ENCODE results near the gene ADARB2. TPM values are rescaled to one million over a fixed set of nuclear protein-coding genes. Genes with fewer than 3 reads are reported as not detected.

ADARB2 gene
- total RNA-seq, 1 donor from 2014 or later = under 0.01 TPM

- H3K9me3 ChIP-seq (ENCODE audit: control insufficient read depth in 3 of 3, low read length in 3 of 3) = peaks cover 0 to 6% (median 0%) of the 10 kb centered on the region in 3 donors
- H3K27me3 ChIP-seq (ENCODE audit: control insufficient read depth in 3 of 3, insufficient read depth in 3 of 3, low read length in 3 of 3) = peaks cover 3 to 14% (median 5%) of the 10 kb centered on the region in 3 donors
- H3K4me1 ChIP-seq (ENCODE audit: control insufficient read depth in 3 of 3, insufficient read depth in 3 of 3, low read length in 3 of 3) = no peaks in the 10 kb centered on the region
- H3K27ac ChIP-seq (ENCODE audit: low read depth, low read length) = no peak overlapping the region
- H3K36me3 ChIP-seq (ENCODE audit: control insufficient read depth in 3 of 3, insufficient read depth in 3 of 3, low read length in 3 of 3) = no peaks in the 10 kb centered on the region
- H3K4me3 ChIP-seq (ENCODE audit: low read length in 3 of 3) = no peak overlapping the region
- H3K9ac ChIP-seq (ENCODE audit: low read depth in 1 of 3, low read length in 3 of 3) = no peak overlapping the region
Measured at GRCh38 chr10:1635340-1635739, 102.0 kb downstream of the ADARB2 start.

- Histone ChIP-seq H3K4me3 (ENCODE audit: low read length in 3 of 3) (no peak overlapping the region), H3K36me3 (ENCODE audit: control insufficient read depth in 3 of 3, insufficient read depth in 3 of 3, low read length in 3 of 3) (no peaks in the 10 kb centered on the region), H3K9ac (ENCODE audit: low read depth in 1 of 3, low read length in 3 of 3) (no peak overlapping the region), H3K9me3 (ENCODE audit: control insufficient read depth in 3 of 3, low read length in 3 of 3) (peaks cover 0 to 6% (median 0%) of the 10 kb centered on the region in 3 donors), H3K4me1 (ENCODE audit: control insufficient read depth in 3 of 3, insufficient read depth in 3 of 3, low read length in 3 of 3) (no peaks in the 10 kb centered on the region), H3K27ac (ENCODE audit: low read depth, low read length) (no peak overlapping the region), H3K27me3 (ENCODE audit: control insufficient read depth in 3 of 3, insufficient read depth in 3 of 3, low read length in 3 of 3) (peaks cover 3 to 14% (median 5%) of the 10 kb centered on the region in 3 donors)
Measured at GRCh38 chr10:1634239-1634638, 103.1 kb downstream of the ADARB2 start.

- Histone ChIP-seq H3K4me1 (ENCODE audit: control insufficient read depth in 3 of 3, insufficient read depth in 3 of 3, low read length in 3 of 3) (no peaks in the 10 kb centered on the region), H3K9me3 (ENCODE audit: control insufficient read depth in 3 of 3, low read length in 3 of 3) (peaks cover 0 to 6% (median 0%) of the 10 kb centered on the region in 3 donors), H3K27ac (ENCODE audit: low read depth, low read length) (no peak overlapping the region), H3K27me3 (ENCODE audit: control insufficient read depth in 3 of 3, insufficient read depth in 3 of 3, low read length in 3 of 3) (peaks cover 3 to 14% (median 5%) of the 10 kb centered on the region in 3 donors), H3K9ac (ENCODE audit: low read depth in 1 of 3, low read length in 3 of 3) (no peak overlapping the region), H3K4me3 (ENCODE audit: low read length in 3 of 3) (no peak overlapping the region), H3K36me3 (ENCODE audit: control insufficient read depth in 3 of 3, insufficient read depth in 3 of 3, low read length in 3 of 3) (no peaks in the 10 kb centered on the region)
Measured at GRCh38 chr10:1633783-1634182, 103.5 kb downstream of the ADARB2 start.

- no peaks in the 10 kb centered on the region for H3K4me1 ChIP-seq (ENCODE audit: control insufficient read depth in 3 of 3, insufficient read depth in 3 of 3, low read length in 3 of 3)
- no peak overlapping the region for H3K9ac ChIP-seq (ENCODE audit: low read depth in 1 of 3, low read length in 3 of 3)
- H3K9me3 ChIP-seq (ENCODE audit: control insufficient read depth in 3 of 3, low read length in 3 of 3) = peaks cover 0 to 6% (median 0%) of the 10 kb centered on the region in 3 donors
- no peak overlapping the region for H3K27ac ChIP-seq (ENCODE audit: low read depth, low read length)
- H3K36me3 ChIP-seq (ENCODE audit: control insufficient read depth in 3 of 3, insufficient read depth in 3 of 3, low read length in 3 of 3) = no peaks in the 10 kb centered on the region
- H3K27me3 ChIP-seq (ENCODE audit: control insufficient read depth in 3 of 3, insufficient read depth in 3 of 3, low read length in 3 of 3) = peaks cover 3 to 14% (median 5%) of the 10 kb centered on the region in 3 donors
- no peak overlapping the region for H3K4me3 ChIP-seq (ENCODE audit: low read length in 3 of 3)
Measured at GRCh38 chr10:1632596-1632995, 104.7 kb downstream of the ADARB2 start.

GRCh38 chr10:1632141-1632540 is 105.2 kb downstream of the ADARB2 start:
- H3K9ac ChIP-seq (ENCODE audit: low read depth in 1 of 3, low read length in 3 of 3) = no peak overlapping the region
- no peaks in the 10 kb centered on the region for H3K4me1 ChIP-seq (ENCODE audit: control insufficient read depth in 3 of 3, insufficient read depth in 3 of 3, low read length in 3 of 3)
- H3K4me3 ChIP-seq (ENCODE audit: low read length in 3 of 3) = no peak overlapping the region
- peaks cover 3 to 14% (median 5%) of the 10 kb centered on the region in 3 donors for H3K27me3 ChIP-seq (ENCODE audit: control insufficient read depth in 3 of 3, insufficient read depth in 3 of 3, low read length in 3 of 3)
- no peak overlapping the region for H3K27ac ChIP-seq (ENCODE audit: low read depth, low read length)
- H3K9me3 ChIP-seq (ENCODE audit: control insufficient read depth in 3 of 3, low read length in 3 of 3) = peaks cover 0 to 6% (median 0%) of the 10 kb centered on the region in 3 donors
- no peaks in the 10 kb centered on the region for H3K36me3 ChIP-seq (ENCODE audit: control insufficient read depth in 3 of 3, insufficient read depth in 3 of 3, low read length in 3 of 3)

GRCh38 chr10:1631282-1631681 is 106.0 kb downstream of the ADARB2 start:
- no peaks in the 10 kb centered on the region for H3K36me3 ChIP-seq (ENCODE audit: control insufficient read depth in 3 of 3, insufficient read depth in 3 of 3, low read length in 3 of 3)
- H3K4me3 ChIP-seq (ENCODE audit: low read length in 3 of 3) = no peak overlapping the region
- H3K9me3 ChIP-seq (ENCODE audit: control insufficient read depth in 3 of 3, low read length in 3 of 3) = peaks cover 0 to 6% (median 0%) of the 10 kb centered on the region in 3 donors
- peaks cover 3 to 14% (median 5%) of the 10 kb centered on the region in 3 donors for H3K27me3 ChIP-seq (ENCODE audit: control insufficient read depth in 3 of 3, insufficient read depth in 3 of 3, low read length in 3 of 3)
- no peaks in the 10 kb centered on the region for H3K4me1 ChIP-seq (ENCODE audit: control insufficient read depth in 3 of 3, insufficient read depth in 3 of 3, low read length in 3 of 3)
- no peak overlapping the region for H3K9ac ChIP-seq (ENCODE audit: low read depth in 1 of 3, low read length in 3 of 3)
- H3K27ac ChIP-seq (ENCODE audit: low read depth, low read length) = no peak overlapping the region

GRCh38 chr10:1630304-1630703 is 107.0 kb downstream of the ADARB2 start:
- no peak overlapping the region for H3K4me3 ChIP-seq (ENCODE audit: low read length in 3 of 3)
- H3K36me3 ChIP-seq (ENCODE audit: control insufficient read depth in 3 of 3, insufficient read depth in 3 of 3, low read length in 3 of 3) = no peaks in the 10 kb centered on the region
- H3K9ac ChIP-seq (ENCODE audit: low read depth in 1 of 3, low read length in 3 of 3) = no peak overlapping the region
- peaks cover under 1 to 14% (median 3%) of the 10 kb centered on the region in 3 donors for H3K27me3 ChIP-seq (ENCODE audit: control insufficient read depth in 3 of 3, insufficient read depth in 3 of 3, low read length in 3 of 3)
- peaks cover 0 to 6% (median 0%) of the 10 kb centered on the region in 3 donors for H3K9me3 ChIP-seq (ENCODE audit: control insufficient read depth in 3 of 3, low read length in 3 of 3)
- H3K4me1 ChIP-seq (ENCODE audit: control insufficient read depth in 3 of 3, insufficient read depth in 3 of 3, low read length in 3 of 3) = no peaks in the 10 kb centered on the region
- H3K27ac ChIP-seq (ENCODE audit: low read depth, low read length) = no peak overlapping the region

- Histone ChIP-seq H3K27ac (ENCODE audit: low read depth, low read length) (no peak overlapping the region), H3K4me1 (ENCODE audit: control insufficient read depth in 3 of 3, insufficient read depth in 3 of 3, low read length in 3 of 3) (no peaks in the 10 kb centered on the region), H3K9me3 (ENCODE audit: control insufficient read depth in 3 of 3, low read length in 3 of 3) (peaks cover 0 to 6% (median 0%) of the 10 kb centered on the region in 3 donors), H3K36me3 (ENCODE audit: control insufficient read depth in 3 of 3, insufficient read depth in 3 of 3, low read length in 3 of 3) (no peaks in the 10 kb centered on the region), H3K4me3 (ENCODE audit: low read length in 3 of 3) (no peak overlapping the region), H3K9ac (ENCODE audit: low read depth in 1 of 3, low read length in 3 of 3) (no peak overlapping the region), H3K27me3 (ENCODE audit: control insufficient read depth in 3 of 3, insufficient read depth in 3 of 3, low read length in 3 of 3) (peaks cover 3 to 14% (median 3%) of the 10 kb centered on the region in 3 donors)
Measured at GRCh38 chr10:1629326-1630198, 107.8 kb downstream of the ADARB2 start.

- Histone ChIP-seq H3K4me3 (ENCODE audit: low read length in 3 of 3) (no peak overlapping the region), H3K27me3 (ENCODE audit: control insufficient read depth in 3 of 3, insufficient read depth in 3 of 3, low read length in 3 of 3) (peaks cover 3 to 11% (median 7%) of the 10 kb centered on the region in 3 donors), H3K9me3 (ENCODE audit: control insufficient read depth in 3 of 3, low read length in 3 of 3) (peaks cover 0 to 8% (median 0%) of the 10 kb centered on the region in 3 donors), H3K9ac (ENCODE audit: low read depth in 1 of 3, low read length in 3 of 3) (no peak overlapping the region), H3K27ac (ENCODE audit: low read depth, low read length) (no peak overlapping the region), H3K36me3 (ENCODE audit: control insufficient read depth in 3 of 3, insufficient read depth in 3 of 3, low read length in 3 of 3) (no peaks in the 10 kb centered on the region), H3K4me1 (ENCODE audit: control insufficient read depth in 3 of 3, insufficient read depth in 3 of 3, low read length in 3 of 3) (no peaks in the 10 kb centered on the region)
Measured at GRCh38 chr10:1628757-1629156, 108.6 kb downstream of the ADARB2 start.

- no peak overlapping the region for H3K27ac ChIP-seq (ENCODE audit: low read depth, low read length)
- H3K9ac ChIP-seq (ENCODE audit: low read depth in 1 of 3, low read length in 3 of 3) = no peak overlapping the region
- H3K4me1 ChIP-seq (ENCODE audit: control insufficient read depth in 3 of 3, insufficient read depth in 3 of 3, low read length in 3 of 3) = no peaks in the 10 kb centered on the region
- H3K4me3 ChIP-seq (ENCODE audit: low read length in 3 of 3) = no peak overlapping the region
- H3K9me3 ChIP-seq (ENCODE audit: control insufficient read depth in 3 of 3, low read length in 3 of 3) = peaks cover 0 to 8% (median 0%) of the 10 kb centered on the region in 3 donors
- peaks cover 3 to 9% (median 7%) of the 10 kb centered on the region in 3 donors for H3K27me3 ChIP-seq (ENCODE audit: control insufficient read depth in 3 of 3, insufficient read depth in 3 of 3, low read length in 3 of 3)
- no peaks in the 10 kb centered on the region for H3K36me3 ChIP-seq (ENCODE audit: control insufficient read depth in 3 of 3, insufficient read depth in 3 of 3, low read length in 3 of 3)
Measured at GRCh38 chr10:1627945-1628344, 109.4 kb downstream of the ADARB2 start.

Data from skeletal muscle tissue (tissue), 4 donors.